HL-60/S4 (cell line): Measurements from ENCODE around the gene GPBAR1.

Experiments used
- in situ Hi-C: fragments of 300-500 bp; cut with MboI; formaldehyde crosslinking; loops from 2 replicates; pipeline ENCODE4 v1.14.3; 2022; ENCODE audit warnings: low sequenced_read_pairs

Gene GPBAR1

DNA sequence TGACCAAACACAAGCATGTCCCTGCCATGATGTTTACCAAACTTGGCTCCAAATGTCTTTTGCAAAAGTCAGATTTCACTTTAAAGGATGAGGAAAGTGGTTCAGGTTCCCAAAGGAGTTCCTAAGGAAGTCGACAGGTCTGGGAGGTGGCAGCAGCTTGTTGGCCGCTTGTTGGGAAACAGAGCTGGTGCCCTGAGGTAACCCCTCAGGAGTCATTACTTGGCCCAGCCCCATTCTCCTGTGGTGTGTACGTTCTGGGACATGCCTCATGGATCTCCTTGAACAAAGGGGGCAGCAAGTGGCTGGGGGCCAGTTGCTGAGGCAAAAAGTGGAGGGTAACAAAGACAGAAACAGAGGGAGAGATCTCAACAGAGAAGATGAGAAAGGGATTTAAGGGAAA, 20.6 kb downstream of the GPBAR1 start:
- in situ Hi-C loops, result loop anchor here (25.0 kb wide), 1 partner anchor 381 kb away; the partner anchor contains the start of genes BCS1L, RNF25, STK36 and ZNF142

DNA sequence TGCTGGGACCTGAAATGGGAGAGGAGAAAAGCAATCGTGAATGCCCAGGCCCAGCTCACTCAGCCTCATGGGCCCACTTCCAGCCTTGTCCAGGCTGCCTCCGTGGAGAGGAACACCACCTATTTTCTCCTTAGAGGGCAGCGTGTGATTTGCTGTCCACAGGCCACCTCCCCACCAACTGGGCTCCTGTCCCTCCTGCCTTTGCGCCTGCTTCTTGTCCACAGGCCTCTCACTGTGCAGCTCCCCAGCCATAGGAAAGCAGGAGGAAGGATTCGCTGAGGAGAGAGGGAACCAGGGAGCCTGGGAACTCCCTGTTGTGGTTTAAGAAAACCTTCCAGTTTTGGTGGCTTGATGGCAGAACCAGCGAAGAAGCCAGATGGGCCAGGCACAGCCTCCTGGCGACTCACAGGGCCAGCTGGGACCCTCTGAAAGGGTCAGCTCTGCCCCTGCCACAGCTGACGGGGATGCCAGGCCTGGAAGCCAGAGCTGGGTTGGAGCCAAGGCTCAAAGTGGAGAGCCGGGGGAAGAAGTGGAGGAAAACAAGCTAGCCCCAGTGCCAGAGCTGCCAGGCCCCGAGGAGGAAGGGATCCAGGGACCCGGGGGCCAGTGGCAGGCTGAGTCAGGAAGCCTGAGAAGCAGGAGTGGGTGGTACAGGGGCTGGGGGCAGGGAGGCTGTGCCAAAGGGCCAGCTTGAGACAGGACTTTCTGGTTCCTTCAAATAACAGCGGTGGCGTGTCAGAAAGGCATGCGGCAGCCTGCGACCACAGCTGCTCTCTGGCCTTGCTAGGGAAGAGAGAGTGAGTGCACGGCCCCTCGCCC, 21.6 kb downstream of the GPBAR1 start:
- in situ Hi-C loops, result loop anchor here (25.0 kb wide), 1 partner anchor 380 kb away; the partner anchor contains the start of genes BCS1L, RNF25, STK36 and ZNF142

DNA sequence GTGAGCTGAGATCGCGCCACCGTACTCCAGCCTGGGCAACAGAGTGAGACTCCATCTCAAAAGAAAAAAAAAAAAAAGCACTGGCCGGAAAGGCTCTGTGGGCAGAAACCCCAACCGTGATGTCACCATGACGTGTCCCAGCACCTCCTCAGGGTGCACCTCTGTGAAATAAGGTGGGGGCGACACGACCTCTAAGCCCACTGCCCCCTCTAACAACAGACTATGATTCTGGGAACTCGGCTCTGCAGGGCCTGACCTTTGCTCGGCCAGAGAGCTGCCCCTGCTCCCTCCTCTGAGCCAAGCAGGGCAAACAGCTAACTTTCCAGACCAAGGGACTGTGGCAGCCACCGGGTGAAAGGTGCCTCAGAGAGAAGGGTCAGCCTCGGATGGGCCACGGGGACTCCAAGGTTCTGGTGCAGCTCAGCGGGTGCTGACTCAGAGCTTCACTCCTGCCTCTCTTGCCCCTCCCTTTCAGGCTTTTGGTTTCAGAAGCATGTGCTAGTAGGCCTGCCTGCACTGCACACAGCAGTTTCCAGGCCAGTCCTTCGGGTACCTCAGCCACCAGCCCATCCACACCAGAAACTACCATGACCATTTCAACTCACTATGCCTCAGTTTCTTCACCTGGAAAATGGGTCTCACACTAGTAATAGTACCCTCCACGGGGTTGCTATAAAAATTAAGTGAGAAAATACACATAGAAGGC, 23.4 kb downstream of the GPBAR1 start:
- in situ Hi-C loops, result loop anchor here (25.0 kb wide), 1 partner anchor 378 kb away; the partner anchor contains the start of genes BCS1L, RNF25, STK36 and ZNF142

DNA sequence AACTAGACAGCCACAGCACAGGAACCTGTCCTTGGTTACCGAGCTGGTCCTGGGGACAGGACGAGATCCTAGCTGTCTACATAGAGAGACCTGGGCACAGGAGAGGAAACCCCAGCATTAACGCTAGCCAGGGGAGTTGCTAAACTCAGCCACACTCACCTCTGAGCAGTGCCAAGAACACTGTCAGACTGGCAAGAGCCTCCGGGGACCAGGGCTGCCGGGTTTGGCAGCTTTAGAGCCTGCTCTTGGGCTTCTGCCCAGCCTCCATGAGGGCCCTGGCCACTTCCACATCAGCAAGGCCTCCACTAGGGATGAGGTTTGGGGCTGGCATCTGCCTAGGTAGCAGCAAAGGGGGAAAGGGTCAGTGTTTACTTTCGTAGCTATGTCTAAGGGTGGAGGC, 24.8 kb downstream of the GPBAR1 start:
- in situ Hi-C loops, result loop anchor here (25.0 kb wide), 1 partner anchor 377 kb away; the partner anchor contains the start of genes BCS1L, RNF25, STK36 and ZNF142

DNA sequence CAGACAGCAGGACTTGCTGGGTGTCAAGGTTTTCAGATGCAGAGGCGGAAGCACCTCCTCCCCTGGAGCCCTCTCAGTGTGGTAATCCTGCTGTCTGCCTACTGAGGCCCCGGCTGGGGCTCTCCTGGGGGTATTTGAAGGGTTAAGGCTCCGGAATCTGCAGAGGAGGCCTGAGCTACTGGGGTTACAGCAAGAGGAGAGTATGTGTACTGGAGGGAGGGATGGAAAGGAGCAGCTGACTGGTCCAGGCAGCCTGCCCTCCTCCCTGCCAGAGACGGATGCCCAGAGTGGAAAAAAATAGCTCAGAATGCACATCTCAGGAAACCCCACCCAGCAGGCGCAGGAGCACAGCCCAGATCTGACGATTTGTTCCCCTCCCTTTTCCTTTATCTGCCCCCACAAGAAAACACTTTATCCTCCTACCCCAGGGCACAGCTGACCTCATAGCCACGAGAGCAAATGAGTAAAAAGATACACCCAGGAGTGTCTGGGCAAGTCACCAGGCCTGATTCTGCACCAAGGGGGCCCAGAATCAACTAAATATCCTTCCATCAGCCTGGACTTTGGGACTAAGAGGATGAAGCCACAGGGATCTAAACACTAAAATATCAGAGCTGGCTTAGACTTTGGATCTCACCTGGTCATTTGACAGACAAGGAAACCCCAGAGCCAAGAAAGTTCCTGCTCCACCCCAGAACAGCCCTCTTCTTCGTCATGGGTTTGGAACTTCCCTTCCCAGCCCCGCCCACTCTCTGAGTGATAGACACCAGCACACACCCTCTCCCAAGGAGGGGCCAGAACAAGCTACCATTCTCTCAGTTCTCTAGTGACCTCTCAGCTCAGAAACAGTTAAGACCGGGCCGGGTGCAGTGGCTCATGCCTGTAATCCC, 26.0 kb downstream of the GPBAR1 start:
- in situ Hi-C loops, result loop anchor here (25.0 kb wide), 1 partner anchor 375 kb away; the partner anchor contains the start of genes BCS1L, RNF25, STK36 and ZNF142

DNA sequence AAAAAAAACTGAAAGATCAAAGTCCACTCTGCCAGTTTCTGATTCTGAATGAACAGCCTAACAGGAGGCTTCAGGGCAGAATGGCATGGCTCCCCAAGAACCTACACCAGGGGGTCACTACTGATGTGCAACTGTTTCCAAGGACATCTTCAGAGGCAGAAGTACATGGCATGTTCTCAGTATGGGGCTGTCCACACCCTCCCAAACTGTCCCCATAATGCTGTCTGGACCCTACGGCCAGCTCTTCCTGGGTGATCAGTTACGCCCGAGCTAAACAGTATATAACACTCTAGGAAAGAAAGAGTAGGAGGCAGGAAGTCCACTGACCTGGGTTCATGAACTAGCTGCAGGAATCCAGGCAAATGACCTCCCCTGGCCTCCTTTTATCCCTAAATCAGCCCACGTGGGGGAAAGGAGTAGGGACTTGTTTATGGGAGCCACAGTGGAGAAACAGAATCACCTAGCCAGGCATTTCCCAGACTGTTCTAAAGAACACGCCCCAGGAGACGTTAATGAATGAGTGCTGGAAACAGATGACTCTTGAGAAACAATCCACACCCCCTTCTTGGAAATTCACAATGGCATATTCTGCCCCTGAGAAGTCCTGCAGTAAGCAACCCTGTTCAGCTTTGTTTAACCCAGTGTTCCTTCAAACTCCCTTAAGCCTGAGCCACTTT, 29.0 kb downstream of the GPBAR1 start:
- in situ Hi-C loops, result loop anchor here (25.0 kb wide), 1 partner anchor 373 kb away; the partner anchor contains the start of genes BCS1L, RNF25, STK36 and ZNF142

DNA sequence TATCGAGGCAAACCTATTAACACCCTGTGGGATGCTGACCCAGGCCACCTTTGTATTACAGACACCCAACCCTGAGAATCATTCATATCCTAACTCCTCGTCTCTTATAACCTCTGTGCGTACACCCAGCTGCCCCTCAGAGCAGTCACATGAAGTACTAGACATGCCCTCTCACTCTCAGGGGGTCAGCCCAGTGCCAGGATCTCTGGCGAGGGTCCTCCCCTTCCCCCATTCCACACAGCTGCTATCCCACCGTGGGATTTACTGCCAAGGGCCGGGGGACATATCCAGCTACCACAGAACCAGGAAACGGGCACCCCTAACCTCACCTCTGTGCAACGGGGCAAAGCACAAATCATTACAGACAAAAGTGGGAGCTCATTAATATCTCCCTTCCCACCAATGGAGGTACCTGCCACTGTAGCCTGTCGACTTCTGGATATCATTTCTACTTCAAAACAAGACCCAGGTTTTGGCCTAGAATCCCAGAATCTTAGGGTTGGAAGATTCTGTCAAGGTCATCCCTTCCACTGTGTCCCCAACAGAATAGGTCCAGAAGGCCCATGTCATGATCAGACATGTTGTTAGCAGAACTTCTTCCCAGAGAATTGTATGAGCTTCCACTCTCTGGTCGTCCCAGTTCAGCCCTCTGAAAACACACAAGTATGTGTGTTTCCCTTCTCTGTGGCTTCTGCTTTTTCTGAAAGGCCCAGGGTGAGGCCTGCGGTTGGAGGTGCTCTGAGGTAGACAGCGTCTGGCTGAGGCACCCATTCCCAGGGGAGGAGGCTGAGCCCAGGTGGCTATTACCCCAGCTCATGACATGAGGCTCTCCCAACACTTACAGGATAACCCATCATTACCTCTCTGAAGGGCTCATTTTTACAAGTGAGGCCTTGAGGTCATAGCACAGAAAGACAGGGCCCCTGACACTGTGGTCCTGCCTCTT, 29.8 kb downstream of the GPBAR1 start:
- in situ Hi-C loops, result loop anchor here (25.0 kb wide), 1 partner anchor 372 kb away; the partner anchor contains the start of genes BCS1L, RNF25, STK36 and ZNF142

DNA sequence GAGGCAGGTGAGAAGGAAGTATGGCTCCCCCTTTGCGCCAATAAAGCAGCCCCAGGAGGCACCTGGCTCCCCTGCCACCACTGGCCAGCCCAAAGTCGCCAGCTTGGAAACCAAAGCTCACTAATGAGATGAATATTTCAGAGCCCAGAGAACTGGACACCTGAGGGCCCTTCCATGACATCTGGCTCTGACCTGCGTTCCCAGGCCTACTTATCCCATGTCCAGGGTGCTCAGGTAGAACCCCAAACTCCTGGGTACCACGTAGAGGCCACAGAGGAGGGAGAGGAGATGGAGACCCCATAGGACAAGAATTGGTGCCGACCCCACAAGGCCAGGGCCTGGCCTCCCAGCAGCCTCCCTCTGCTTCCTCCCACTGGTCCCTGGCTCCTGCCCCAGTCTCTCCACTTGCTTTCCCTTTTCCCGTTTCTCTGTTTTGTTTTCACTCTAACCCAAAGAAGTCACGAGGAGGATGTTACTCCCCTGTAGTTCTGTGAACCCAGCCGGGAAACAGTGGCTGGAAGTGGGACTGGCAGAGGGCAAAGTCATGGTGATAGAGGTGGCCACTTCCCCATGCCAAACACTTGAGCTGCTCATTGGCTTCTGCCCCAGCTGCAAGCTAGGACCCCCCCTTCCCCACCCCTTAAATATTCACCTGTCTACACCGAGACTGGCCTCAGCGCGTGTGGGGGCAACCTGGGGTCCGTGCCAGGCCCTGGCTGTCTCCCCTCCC, 30.7 kb downstream of the GPBAR1 start:
- in situ Hi-C loops, result loop anchor here (25.0 kb wide), 1 partner anchor 371 kb away; the partner anchor contains the start of genes BCS1L, RNF25, STK36 and ZNF142

DNA sequence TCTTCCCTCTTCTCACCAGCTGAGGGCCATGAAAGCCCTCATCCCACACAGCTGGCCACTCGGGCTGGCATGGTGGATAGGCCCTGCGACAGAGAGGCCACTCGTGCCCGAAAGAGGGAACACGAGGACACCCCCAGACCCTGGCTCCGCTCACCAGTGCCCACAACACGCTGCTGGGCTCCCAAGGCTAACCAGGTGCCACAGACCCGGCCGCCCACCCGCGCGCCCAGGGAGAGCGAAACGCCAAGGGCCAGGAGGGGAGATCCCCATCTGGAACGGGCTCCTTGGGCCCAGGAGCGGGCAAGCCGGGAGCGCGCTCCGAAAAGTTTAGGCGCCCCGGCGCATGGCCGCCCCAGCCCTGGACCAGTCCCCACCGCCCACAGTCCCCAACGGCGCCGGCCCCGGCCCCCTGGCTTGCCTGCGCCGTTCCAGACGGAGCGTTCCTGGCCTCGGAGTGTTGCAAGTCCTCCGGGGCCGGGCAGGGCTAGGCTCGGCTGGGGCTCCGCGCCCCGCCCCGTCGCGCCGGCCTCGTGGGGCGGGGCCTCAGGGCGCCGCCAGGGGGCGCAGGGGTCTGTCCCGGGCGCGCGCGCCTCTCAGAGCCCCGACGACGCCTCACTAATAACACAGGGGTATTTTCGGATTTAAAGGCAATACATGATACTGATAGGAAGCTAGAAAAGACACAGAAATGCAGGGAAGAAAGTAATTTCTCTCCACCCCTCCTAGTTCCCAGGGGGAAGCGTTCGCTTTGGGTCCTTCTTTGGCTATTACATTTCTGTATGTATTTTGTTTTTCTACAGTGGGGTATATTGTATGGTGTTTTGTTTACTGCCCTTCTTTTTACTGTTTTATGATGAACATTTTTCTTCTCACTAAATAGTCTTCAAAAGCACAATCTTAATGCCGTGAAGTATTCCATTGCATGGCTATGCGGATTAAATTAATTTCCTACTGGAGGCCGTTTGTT, 31.5 kb downstream of the GPBAR1 start, which contains the start of gene TMBIM1:
TMBIM1 (minus strand) TSS at position 456 of the 967 bp plus-strand sequence. CDS start 10,362 bp downstream, outside the sequence.
- in situ Hi-C loops, result loop anchor here (25.0 kb wide), 1 partner anchor 370 kb away; the partner anchor contains the start of genes BCS1L, RNF25, STK36 and ZNF142

DNA sequence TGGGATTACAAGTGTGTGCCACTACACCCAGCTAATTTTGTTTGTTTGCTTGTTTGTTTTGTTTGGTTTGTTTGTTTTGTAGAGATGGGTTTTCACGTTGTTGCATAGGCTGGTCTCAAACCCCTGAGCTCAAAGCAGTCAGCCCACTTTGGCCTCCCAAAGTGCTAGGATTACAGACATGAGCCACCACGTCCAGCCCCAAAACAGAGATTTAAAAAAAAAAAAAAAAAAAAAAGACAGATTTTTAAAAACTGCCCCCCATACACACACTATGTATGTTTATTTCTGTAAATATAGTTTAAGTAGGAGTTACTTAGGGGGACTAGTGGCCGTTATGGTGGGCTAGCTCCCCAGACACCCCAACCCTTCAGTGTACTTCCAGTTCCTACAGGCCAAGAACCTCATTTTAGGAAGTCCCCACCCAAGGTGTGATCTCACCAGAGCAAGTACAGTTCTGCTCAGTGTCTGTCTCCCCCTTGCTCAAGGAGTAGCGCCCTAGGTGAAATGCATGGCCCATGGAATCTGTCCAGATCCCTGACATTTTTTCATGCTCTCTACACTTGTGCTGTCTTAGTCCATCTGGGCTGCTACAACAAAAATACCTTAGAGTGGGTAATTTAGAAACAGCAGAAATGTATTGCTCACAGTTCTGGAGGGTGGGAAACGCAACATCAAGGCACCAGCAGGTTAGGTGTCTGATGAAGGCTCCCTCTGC, 33.1 kb downstream of the GPBAR1 start:
- in situ Hi-C loops, result loop anchor here (25.0 kb wide), 1 partner anchor 368 kb away; the partner anchor contains the start of genes BCS1L, RNF25, STK36 and ZNF142

DNA sequence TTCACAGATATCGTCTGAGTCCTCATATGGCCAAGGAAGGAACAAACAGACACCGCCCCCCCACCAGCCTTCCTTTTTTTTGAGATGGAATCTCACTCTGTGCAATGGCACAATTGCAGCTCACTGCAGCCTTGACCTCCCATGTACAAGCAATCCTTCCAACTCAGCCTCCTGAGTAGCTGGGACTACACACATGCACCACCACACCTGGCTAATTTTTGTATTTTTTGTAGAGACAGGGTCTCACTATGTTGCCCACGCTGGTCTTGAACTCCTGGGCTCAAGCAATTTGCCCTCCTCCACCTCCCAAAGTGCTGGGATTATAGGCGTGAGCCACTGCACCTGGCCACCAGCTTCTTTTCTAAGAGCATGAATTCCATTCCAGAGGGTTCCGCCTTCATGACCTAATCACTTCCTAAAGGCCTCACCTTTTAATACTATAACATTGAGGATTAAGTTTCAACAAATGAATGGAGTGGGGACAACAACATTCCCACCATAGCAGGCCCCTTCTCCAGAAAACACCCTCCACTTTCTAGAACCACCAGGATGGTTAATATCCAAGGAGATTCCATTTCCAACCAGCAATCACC, 33.7 kb downstream of the GPBAR1 start:
- in situ Hi-C loops, result loop anchor here (25.0 kb wide), 1 partner anchor 368 kb away; the partner anchor contains the start of genes BCS1L, RNF25, STK36 and ZNF142

DNA sequence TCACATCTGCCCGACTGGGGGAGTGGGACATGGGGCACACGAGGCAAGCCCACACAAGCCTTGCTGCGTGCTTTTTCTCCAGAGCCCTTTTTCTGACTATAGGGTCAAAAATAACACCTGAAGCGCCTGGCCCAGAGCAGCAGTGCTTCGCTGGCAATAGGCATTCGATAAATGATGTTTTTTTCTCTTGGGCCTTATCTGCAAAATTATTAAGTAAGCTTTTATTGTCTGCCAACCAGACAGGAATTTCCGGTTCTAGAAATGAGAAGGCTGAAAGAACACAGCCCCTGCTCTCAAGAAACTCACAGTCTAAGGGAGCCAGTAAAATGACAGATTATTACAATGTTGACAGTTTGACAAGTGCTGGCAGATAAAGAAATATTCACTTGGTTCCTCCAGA, 34.2 kb downstream of the GPBAR1 start:
- in situ Hi-C loops, result loop anchor here (25.0 kb wide), 1 partner anchor 367 kb away; the partner anchor contains the start of genes BCS1L, RNF25, STK36 and ZNF142

DNA sequence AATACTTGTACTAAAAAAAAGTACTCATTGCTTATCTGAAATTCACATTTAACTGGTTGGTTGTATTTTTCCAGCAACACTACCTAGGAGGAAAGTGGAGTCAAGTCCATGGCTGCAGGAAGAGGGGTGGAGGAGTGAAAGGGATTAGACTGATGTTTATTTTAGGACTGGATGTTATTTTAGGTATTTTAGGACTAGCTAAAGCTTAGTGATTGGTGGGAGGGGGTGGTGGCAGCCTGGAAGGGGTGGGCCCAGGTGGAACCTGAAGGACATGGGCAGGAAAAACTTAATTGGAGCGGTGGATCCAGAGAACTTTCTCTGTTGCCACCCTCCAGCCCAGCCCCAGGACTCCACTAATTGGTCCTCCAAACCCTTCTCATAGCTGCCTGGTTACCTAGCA, 35.4 kb downstream of the GPBAR1 start:
- in situ Hi-C loops, result loop anchor here (25.0 kb wide), 1 partner anchor 366 kb away; the partner anchor contains the start of genes BCS1L, RNF25, STK36 and ZNF142

DNA sequence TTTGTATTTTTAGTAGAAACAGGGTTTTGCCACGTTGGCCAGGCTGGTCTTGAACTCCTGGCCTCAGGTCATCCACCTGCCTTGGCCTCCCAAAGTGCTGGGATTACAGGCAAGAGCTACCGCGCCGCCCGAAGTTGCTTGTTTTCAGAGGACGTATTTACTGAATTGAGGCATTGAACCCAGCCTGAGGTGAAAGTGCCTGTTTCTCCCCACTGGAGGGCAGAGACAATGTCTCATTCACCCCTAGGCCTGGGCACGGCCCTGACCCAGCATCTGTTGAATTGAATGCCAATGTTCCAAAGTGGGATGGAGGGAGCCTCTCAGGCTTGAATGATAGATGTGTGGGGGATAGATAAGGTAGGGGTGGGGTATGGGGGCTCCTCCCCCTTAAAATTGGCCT, 36.0 kb downstream of the GPBAR1 start:
- in situ Hi-C loops, result loop anchor here (25.0 kb wide), 1 partner anchor 365 kb away; the partner anchor contains the start of genes BCS1L, RNF25, STK36 and ZNF142

DNA sequence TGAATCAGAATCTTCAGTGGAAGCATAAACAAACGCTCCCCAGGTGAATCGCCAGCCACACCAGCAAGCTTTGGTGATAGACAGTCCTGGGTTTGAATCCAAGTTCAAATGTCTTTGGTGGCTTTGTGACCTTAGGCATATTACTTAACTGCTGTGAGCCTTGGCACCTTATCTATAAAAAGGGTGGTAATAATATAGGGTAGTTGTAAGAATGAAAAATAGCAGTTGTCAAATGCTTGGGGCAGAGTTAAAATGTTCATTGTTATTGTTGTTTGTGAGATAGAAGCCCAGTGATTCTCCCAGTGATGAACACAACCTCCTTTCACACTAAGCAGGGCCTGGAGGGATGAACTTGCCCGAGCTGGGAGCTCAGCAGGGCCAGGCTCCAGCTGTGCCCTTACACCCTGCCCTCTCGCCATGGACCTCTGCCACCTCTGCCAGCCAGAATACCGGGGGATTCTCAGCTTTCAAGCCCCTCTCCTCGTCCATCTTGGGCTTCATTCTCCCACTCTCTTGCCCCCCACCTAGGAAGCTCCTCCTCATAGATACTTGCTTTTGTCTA, 37.6 kb downstream of the GPBAR1 start:
- in situ Hi-C loops, result loop anchor here (25.0 kb wide), 1 partner anchor 364 kb away; the partner anchor contains the start of genes BCS1L, RNF25, STK36 and ZNF142
